GM18868 (cell line): ENCODE measurements around the gene FAM167B.
"Not testable (repeated sequence)": the region's sequence is repeated elsewhere in the genome, so short reads cannot be mapped to it uniquely, and the experiment has no call there.

Source experiments
- ATAC-seq: cut with Tn5 transposase; IDR thresholded peaks from one replicate; pipeline ENCODE4 v1.9.1; 2021; ENCODE audit warnings: mild to moderate bottlenecking, moderate library complexity; ENCODE audit not compliant: unreplicated experiment

FAM167B gene

GRCh38 chr1:32255072-32256071 is 8.3 kb downstream of the FAM167B start:
- no peak for ATAC-seq

- ATAC-seq, result no peak
Measured at GRCh38 chr1:32256473-32257226, 9.6 kb downstream of the FAM167B start.

- ATAC-seq, result no peak
Measured at GRCh38 chr1:32257227-32257508, 10.1 kb downstream of the FAM167B start.

- not testable (repeated sequence) for ATAC-seq
Measured at GRCh38 chr1:32263236-32263593, 16.2 kb downstream of the FAM167B start.

GRCh38 chr1:32263744-32264143 is 16.7 kb downstream of the FAM167B start:
- no peak for ATAC-seq

- no peak for ATAC-seq
Measured at GRCh38 chr1:32265846-32266245, 18.8 kb downstream of the FAM167B start.

- ATAC-seq, result no peak
Measured at GRCh38 chr1:32266921-32267591, 20.0 kb downstream of the FAM167B start.

GRCh38 chr1:32269744-32270143 is 22.7 kb downstream of the FAM167B start:
- no peak for ATAC-seq

GRCh38 chr1:32272557-32273390 is 25.8 kb downstream of the FAM167B start:
- ATAC-seq, result no peak

- ATAC-seq, result no peak
Measured at GRCh38 chr1:32273391-32274208, 26.6 kb downstream of the FAM167B start.

- no peak for ATAC-seq
Measured at GRCh38 chr1:32274646-32275340, 27.8 kb downstream of the FAM167B start.

- ATAC-seq, result no peak
Measured at GRCh38 chr1:32275424-32275823, 28.4 kb downstream of the FAM167B start.

GRCh38 chr1:32276032-32276782 is 29.2 kb downstream of the FAM167B start:
- no peak for ATAC-seq

- not testable (repeated sequence) for ATAC-seq
Measured at GRCh38 chr1:32284777-32285176, 37.8 kb downstream of the FAM167B start.

GRCh38 chr1:32285658-32286057 is 38.6 kb downstream of the FAM167B start:
- ATAC-seq, result no peak

- no peak for ATAC-seq
Measured at GRCh38 chr1:32286763-32287162, 39.7 kb downstream of the FAM167B start.

GRCh38 chr1:32289256-32289655 is 42.2 kb downstream of the FAM167B start:
- no peak for ATAC-seq

GRCh38 chr1:32291145-32291707 is 44.2 kb downstream of the FAM167B start:
- ATAC-seq, result no peak
